KOPT-K1 (cell line): ENCODE results near the gene SUPT5H.

Experiments
- H3K27ac ChIP-seq: fragments of 200-600 bp; sonication (generic); 2 replicates; pipeline ENCODE4 v1.5.1; 2016; ENCODE audit warnings: antibody characterized with exemption, mild to moderate bottlenecking, low read depth, low read length; ENCODE audit not compliant: poor library complexity, severe bottlenecking
- H3K36me3 ChIP-seq: fragments of 200-600 bp; sonication (generic); 2 replicates; pipeline ENCODE4 v1.5.1; 2017; ENCODE audit warnings: antibody characterized with exemption, mild to moderate bottlenecking, low read length, moderate library complexity; ENCODE audit not compliant: insufficient read depth
- H3K9me3 ChIP-seq: fragments of 200-600 bp; sonication (generic); 2 replicates; pipeline ENCODE4 v1.5.1; 2017; ENCODE audit warnings: antibody characterized with exemption, low read length, mild to moderate bottlenecking; ENCODE audit not compliant: insufficient read depth, poor library complexity, severe bottlenecking

Gene SUPT5H

GRCh38 chr19:39406656-39407409, 38.5 kb upstream of the SUPT5H start, which contains the start of gene ZFP36:
ZFP36 (plus strand) TSS chr19:39406847; CDS start chr19:39406905, 58 bp downstream.
- Histone ChIP-seq H3K36me3 (peaks cover 13% of the 10 kb centered on the region), H3K9me3 (no peaks in the 10 kb centered on the region), H3K27ac (peak within 1 kb of the TSS; percentile 98)

GRCh38 chr19:39407410-39407659, 38.0 kb upstream of the SUPT5H start:
- Histone ChIP-seq H3K27ac (peak overlapping the region; percentile 98), H3K9me3 (no peaks in the 10 kb centered on the region), H3K36me3 (peaks cover 13% of the 10 kb centered on the region)

- Histone ChIP-seq H3K36me3 (peaks cover 13% of the 10 kb centered on the region), H3K9me3 (no peaks in the 10 kb centered on the region), H3K27ac (peak overlapping the region; percentile 98)
These were observed 37.6 kb upstream of the SUPT5H start for GRCh38 chr19:39407660-39408391.

GRCh38 chr19:39408392-39409207, 36.8 kb upstream of the SUPT5H start:
- Histone ChIP-seq H3K27ac (peak overlapping the region; percentile 98), H3K36me3 (peaks cover 13% of the 10 kb centered on the region), H3K9me3 (no peaks in the 10 kb centered on the region)

GRCh38 chr19:39409208-39410016, 36.0 kb upstream of the SUPT5H start:
- Histone ChIP-seq H3K27ac (peak overlapping the region; percentile 95), H3K9me3 (no peaks in the 10 kb centered on the region), H3K36me3 (peaks cover 13% of the 10 kb centered on the region)

GRCh38 chr19:39410017-39410830, 35.2 kb upstream of the SUPT5H start:
- Histone ChIP-seq H3K27ac (peak overlapping the region; percentile 95), H3K36me3 (peaks cover 18% of the 10 kb centered on the region), H3K9me3 (no peaks in the 10 kb centered on the region)

- Histone ChIP-seq H3K9me3 (no peaks in the 10 kb centered on the region), H3K27ac (peak overlapping the region; percentile 95), H3K36me3 (peaks cover 22% of the 10 kb centered on the region)
These were observed 34.6 kb upstream of the SUPT5H start for GRCh38 chr19:39410831-39411080.

GRCh38 chr19:39411081-39411831, 34.1 kb upstream of the SUPT5H start:
- Histone ChIP-seq H3K27ac (peak overlapping the region; percentile 95), H3K36me3 (peaks cover 27% of the 10 kb centered on the region), H3K9me3 (no peaks in the 10 kb centered on the region)

- Histone ChIP-seq H3K27ac (peak overlapping the region; percentile 95), H3K9me3 (no peaks in the 10 kb centered on the region), H3K36me3 (peaks cover 32% of the 10 kb centered on the region)
These were observed 33.6 kb upstream of the SUPT5H start for GRCh38 chr19:39411832-39412099.

GRCh38 chr19:39412100-39412866, 33.1 kb upstream of the SUPT5H start, which contains the start of gene PLEKHG2:
PLEKHG2 (plus strand) TSS chr19:39412669; CDS start chr19:39414087, 1,418 bp downstream.
- H3K27ac ChIP-seq = peak within 1 kb of the TSS; percentile 95
- peaks cover 37% of the 10 kb centered on the region for H3K36me3 ChIP-seq
- no peaks in the 10 kb centered on the region for H3K9me3 ChIP-seq

- no peaks in the 10 kb centered on the region for H3K9me3 ChIP-seq
- peak overlapping the region; percentile 95 for H3K27ac ChIP-seq
- H3K36me3 ChIP-seq = peaks cover 40% of the 10 kb centered on the region
These were observed 32.5 kb upstream of the SUPT5H start for GRCh38 chr19:39412867-39413271.

GRCh38 chr19:39413272-39413910, 32.0 kb upstream of the SUPT5H start:
- Histone ChIP-seq H3K27ac (peak overlapping the region; percentile 95), H3K9me3 (no peaks in the 10 kb centered on the region), H3K36me3 (peaks cover 40% of the 10 kb centered on the region)
